RPMI7951 (cell line): ENCODE results near the gene FARS2. TPM values are rescaled to one million over a fixed set of nuclear protein-coding genes. Genes with fewer than 3 reads are reported as not detected.

Experiments used
- DNase-seq: peaks from one replicate; pipeline ENCODE4 v3.0.0-alpha.2; 2012; ENCODE audit warnings: low read depth
- total RNA-seq: library from RNA; depleted of rRNA; stranded (reverse); fragments of >200 nt; shearing (Covaris generic); gene quantifications from 2 replicates; pipeline ENCODE4 v1.2.3, GENCODE V29; 2014

Gene FARS2
- total RNA-seq, 1 experiment from 2014 or later, result 21.9 TPM

- DNase-seq, result no peak
Observed at GRCh38 chr6:5378331-5378730, 117.0 kb downstream of the FARS2 start.

- DNase-seq, result peak; percentile 41
Observed at GRCh38 chr6:5379647-5380242, 118.4 kb downstream of the FARS2 start.

GRCh38 chr6:5383856-5384255 is 122.5 kb downstream of the FARS2 start:
- DNase-seq, result no peak

- no peak for DNase-seq
Observed at GRCh38 chr6:5384276-5384675, 123.0 kb downstream of the FARS2 start.

- no peak for DNase-seq
Observed at GRCh38 chr6:5388326-5388725, 127.0 kb downstream of the FARS2 start.

- no peak for DNase-seq
Observed at GRCh38 chr6:5389086-5389745, 127.9 kb downstream of the FARS2 start.

GRCh38 chr6:5390177-5390576 is 128.9 kb downstream of the FARS2 start:
- DNase-seq, result no peak

GRCh38 chr6:5394280-5394679 is 133.0 kb downstream of the FARS2 start:
- DNase-seq, result no peak

GRCh38 chr6:5395719-5396118 is 134.4 kb downstream of the FARS2 start:
- no peak for DNase-seq

- peak; percentile 39 for DNase-seq
Observed at GRCh38 chr6:5398530-5398929, 137.2 kb downstream of the FARS2 start.

- DNase-seq, result no peak
Observed at GRCh38 chr6:5399391-5399790, 138.1 kb downstream of the FARS2 start.

- no peak for DNase-seq
Observed at GRCh38 chr6:5401845-5402738, 140.8 kb downstream of the FARS2 start.

GRCh38 chr6:5403076-5403475 is 141.8 kb downstream of the FARS2 start:
- DNase-seq, result no peak

GRCh38 chr6:5403609-5404008 is 142.3 kb downstream of the FARS2 start:
- no peak for DNase-seq

GRCh38 chr6:5405976-5406375 is 144.7 kb downstream of the FARS2 start:
- no peak for DNase-seq

- no peak for DNase-seq
Observed at GRCh38 chr6:5411414-5411813, 150.1 kb downstream of the FARS2 start.

GRCh38 chr6:5412017-5412416 is 150.7 kb downstream of the FARS2 start:
- DNase-seq, result no peak

GRCh38 chr6:5412663-5413062 is 151.3 kb downstream of the FARS2 start:
- DNase-seq, result no peak

- DNase-seq, result no peak
Observed at GRCh38 chr6:5416250-5416649, 154.9 kb downstream of the FARS2 start.

GRCh38 chr6:5422321-5422915 is 161.1 kb downstream of the FARS2 start:
- DNase-seq, result peak; percentile 32

GRCh38 chr6:5423251-5423650 is 161.9 kb downstream of the FARS2 start:
- DNase-seq, result no peak

- DNase-seq, result peak; percentile 12
Observed at GRCh38 chr6:5424726-5425125, 163.4 kb downstream of the FARS2 start.
